Measurements from ENCODE around the gene SIVA1. TPM values are rescaled to one million over a fixed set of nuclear protein-coding genes. Genes with fewer than 3 reads are reported as not detected.

The SIVA1 gene
- total and polyA plus RNA-seq, 2 of the 8 experiments (the other 6 are each of a cell fraction or from before 2014, with no cell fraction given), result 123 to 589 TPM

DNA sequence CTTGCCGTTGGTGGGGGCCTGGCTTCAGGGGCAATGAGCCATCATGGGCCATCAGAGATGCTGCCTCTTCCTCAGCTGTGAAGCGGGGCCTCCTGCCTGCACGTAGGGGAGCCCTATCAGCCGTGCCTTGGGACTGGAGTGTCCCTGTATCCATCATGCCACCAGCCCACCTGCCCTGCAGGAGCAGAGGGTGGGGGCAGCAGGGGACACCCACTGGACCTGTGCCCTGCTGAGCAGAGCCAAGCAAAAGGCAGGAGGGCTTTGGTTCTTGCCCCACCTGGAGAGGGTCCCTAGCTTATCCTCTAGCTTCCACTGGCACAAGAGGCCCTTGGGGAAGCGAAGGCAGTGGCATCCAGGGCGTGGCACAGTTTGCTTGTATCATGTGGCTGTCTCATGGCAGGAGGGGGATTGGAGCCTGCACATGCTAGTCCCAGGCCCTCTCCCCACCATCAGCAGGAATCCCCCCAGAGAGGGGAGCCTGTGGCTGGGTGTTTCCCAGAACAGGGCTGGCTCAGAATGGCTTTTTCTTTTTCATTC, 18.8 kb upstream of the SIVA1 start (continued):
- TF ChIP-seq, protein P1, sequence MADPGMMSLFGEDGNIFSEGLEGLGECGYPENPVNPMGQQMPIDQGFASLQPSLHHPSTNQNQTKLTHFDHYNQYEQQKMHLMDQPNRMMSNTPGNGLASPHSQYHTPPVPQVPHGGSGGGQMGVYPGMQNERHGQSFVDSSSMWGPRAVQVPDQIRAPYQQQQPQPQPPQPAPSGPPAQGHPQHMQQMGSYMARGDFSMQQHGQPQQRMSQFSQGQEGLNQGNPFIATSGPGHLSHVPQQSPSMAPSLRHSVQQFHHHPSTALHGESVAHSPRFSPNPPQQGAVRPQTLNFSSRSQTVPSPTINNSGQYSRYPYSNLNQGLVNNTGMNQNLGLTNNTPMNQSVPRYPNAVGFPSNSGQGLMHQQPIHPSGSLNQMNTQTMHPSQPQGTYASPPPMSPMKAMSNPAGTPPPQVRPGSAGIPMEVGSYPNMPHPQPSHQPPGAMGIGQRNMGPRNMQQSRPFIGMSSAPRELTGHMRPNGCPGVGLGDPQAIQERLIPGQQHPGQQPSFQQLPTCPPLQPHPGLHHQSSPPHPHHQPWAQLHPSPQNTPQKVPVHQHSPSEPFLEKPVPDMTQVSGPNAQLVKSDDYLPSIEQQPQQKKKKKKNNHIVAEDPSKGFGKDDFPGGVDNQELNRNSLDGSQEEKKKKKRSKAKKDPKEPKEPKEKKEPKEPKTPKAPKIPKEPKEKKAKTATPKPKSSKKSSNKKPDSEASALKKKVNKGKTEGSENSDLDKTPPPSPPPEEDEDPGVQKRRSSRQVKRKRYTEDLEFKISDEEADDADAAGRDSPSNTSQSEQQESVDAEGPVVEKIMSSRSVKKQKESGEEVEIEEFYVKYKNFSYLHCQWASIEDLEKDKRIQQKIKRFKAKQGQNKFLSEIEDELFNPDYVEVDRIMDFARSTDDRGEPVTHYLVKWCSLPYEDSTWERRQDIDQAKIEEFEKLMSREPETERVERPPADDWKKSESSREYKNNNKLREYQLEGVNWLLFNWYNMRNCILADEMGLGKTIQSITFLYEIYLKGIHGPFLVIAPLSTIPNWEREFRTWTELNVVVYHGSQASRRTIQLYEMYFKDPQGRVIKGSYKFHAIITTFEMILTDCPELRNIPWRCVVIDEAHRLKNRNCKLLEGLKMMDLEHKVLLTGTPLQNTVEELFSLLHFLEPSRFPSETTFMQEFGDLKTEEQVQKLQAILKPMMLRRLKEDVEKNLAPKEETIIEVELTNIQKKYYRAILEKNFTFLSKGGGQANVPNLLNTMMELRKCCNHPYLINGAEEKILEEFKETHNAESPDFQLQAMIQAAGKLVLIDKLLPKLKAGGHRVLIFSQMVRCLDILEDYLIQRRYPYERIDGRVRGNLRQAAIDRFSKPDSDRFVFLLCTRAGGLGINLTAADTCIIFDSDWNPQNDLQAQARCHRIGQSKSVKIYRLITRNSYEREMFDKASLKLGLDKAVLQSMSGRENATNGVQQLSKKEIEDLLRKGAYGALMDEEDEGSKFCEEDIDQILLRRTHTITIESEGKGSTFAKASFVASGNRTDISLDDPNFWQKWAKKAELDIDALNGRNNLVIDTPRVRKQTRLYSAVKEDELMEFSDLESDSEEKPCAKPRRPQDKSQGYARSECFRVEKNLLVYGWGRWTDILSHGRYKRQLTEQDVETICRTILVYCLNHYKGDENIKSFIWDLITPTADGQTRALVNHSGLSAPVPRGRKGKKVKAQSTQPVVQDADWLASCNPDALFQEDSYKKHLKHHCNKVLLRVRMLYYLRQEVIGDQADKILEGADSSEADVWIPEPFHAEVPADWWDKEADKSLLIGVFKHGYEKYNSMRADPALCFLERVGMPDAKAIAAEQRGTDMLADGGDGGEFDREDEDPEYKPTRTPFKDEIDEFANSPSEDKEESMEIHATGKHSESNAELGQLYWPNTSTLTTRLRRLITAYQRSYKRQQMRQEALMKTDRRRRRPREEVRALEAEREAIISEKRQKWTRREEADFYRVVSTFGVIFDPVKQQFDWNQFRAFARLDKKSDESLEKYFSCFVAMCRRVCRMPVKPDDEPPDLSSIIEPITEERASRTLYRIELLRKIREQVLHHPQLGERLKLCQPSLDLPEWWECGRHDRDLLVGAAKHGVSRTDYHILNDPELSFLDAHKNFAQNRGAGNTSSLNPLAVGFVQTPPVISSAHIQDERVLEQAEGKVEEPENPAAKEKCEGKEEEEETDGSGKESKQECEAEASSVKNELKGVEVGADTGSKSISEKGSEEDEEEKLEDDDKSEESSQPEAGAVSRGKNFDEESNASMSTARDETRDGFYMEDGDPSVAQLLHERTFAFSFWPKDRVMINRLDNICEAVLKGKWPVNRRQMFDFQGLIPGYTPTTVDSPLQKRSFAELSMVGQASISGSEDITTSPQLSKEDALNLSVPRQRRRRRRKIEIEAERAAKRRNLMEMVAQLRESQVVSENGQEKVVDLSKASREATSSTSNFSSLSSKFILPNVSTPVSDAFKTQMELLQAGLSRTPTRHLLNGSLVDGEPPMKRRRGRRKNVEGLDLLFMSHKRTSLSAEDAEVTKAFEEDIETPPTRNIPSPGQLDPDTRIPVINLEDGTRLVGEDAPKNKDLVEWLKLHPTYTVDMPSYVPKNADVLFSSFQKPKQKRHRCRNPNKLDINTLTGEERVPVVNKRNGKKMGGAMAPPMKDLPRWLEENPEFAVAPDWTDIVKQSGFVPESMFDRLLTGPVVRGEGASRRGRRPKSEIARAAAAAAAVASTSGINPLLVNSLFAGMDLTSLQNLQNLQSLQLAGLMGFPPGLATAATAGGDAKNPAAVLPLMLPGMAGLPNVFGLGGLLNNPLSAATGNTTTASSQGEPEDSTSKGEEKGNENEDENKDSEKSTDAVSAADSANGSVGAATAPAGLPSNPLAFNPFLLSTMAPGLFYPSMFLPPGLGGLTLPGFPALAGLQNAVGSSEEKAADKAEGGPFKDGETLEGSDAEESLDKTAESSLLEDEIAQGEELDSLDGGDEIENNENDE (IDR thresholded peaks at IDR 0.05; ENCODE audit: insufficient replicate concordance, low read length), result no peak
- TF ChIP-seq SIRT6 (IDR thresholded peaks at IDR 0.05; ENCODE audit: low read length) (no peak), CBX5 (IDR thresholded peaks at IDR 0.05; ENCODE audit: low read depth, low read length) (no peak), CHD2 (IDR thresholded peaks at IDR 0.05; ENCODE audit: low read length) (no peak), CBX8 (IDR thresholded peaks at IDR 0.05; ENCODE audit: borderline replicate concordance, low read depth, low read length) (no peak), KDM5A (IDR thresholded peaks at IDR 0.05; ENCODE audit: low read length) (no peak), MAFK (IDR thresholded peaks at IDR 0.05; ENCODE audit: low read depth, low read length) (no peak), SIX5 (IDR thresholded peaks at IDR 0.05; ENCODE audit: low read depth, low read length) (no peak), RBBP5 (IDR thresholded peaks at IDR 0.05; ENCODE audit: borderline replicate concordance, low read depth, low read length) (no peak), EZH2 (IDR thresholded peaks at IDR 0.05; ENCODE audit: low read depth, low read length, severe bottlenecking) (no peak)
